MM.1S (cell line): ENCODE measurements around the gene ACAD11.

Experiments used
- DNase-seq: peaks from one replicate; pipeline ENCODE4 v3.0.0-alpha.2; 2015
- H2AFZ ChIP-seq: fragments of 300-600 bp; sonication (generic); 2 replicates; pipeline ENCODE4 v1.6.0; 2016; ENCODE audit warnings: antibody characterized with exemption, low read length
- H3F3A ChIP-seq: fragments of 300-600 bp; sonication (generic); 2 replicates; pipeline ENCODE4 v1.6.1; 2016; ENCODE audit warnings: mild to moderate bottlenecking, antibody characterized with exemption, low read length, moderate library complexity, mixed read lengths; ENCODE audit not compliant: insufficient read depth
- H3K27ac ChIP-seq: fragments of 300-600 bp; sonication (generic); 2 replicates; pipeline ENCODE4 v1.5.1; 2016; ENCODE audit warnings: mild to moderate bottlenecking, low read length
- H3K27me3 ChIP-seq: fragments of 300-600 bp; sonication (generic); replicated peaks from 2 replicates; pipeline ENCODE4 v1.6.0; 2016; ENCODE audit warnings: low read length; ENCODE audit not compliant: insufficient read depth
- H3K36me3 ChIP-seq: fragments of 300-600 bp; sonication (generic); replicated peaks from 2 replicates; pipeline ENCODE4 v1.6.1; 2016; ENCODE audit warnings: mild to moderate bottlenecking, low read length, mixed read lengths; ENCODE audit not compliant: insufficient read depth
- H3K4me1 ChIP-seq: fragments of 300-600 bp; sonication (generic); 2 replicates; pipeline ENCODE4 v1.6.1; 2016; ENCODE audit warnings: low read length, mixed read lengths
- H3K4me2 ChIP-seq: fragments of 300-600 bp; sonication (generic); 2 replicates; pipeline ENCODE4 v1.6.0; 2016; ENCODE audit warnings: low read depth, low read length
- H3K4me3 ChIP-seq: fragments of 300-600 bp; sonication (generic); 2 replicates; pipeline ENCODE4 v1.5.1; 2016; ENCODE audit warnings: low read length, mixed read lengths
- H3K79me2 ChIP-seq: fragments of 300-600 bp; sonication (generic); 2 replicates; pipeline ENCODE4 v1.6.1; 2016; ENCODE audit warnings: mixed run types, low read length, mixed read lengths
- H3K9ac ChIP-seq: fragments of 300-600 bp; sonication (generic); 2 replicates; pipeline ENCODE4 v1.6.1; 2016; ENCODE audit warnings: low read length, mixed read lengths
- H3K9me2 ChIP-seq: fragments of 300-600 bp; sonication (generic); replicated peaks from 2 replicates; pipeline ENCODE4 v1.6.1; 2016; ENCODE audit warnings: mild to moderate bottlenecking, low read length, mixed read lengths; ENCODE audit not compliant: insufficient read depth
- H3K9me3 ChIP-seq: fragments of 300-600 bp; sonication (generic); replicated peaks from 2 replicates; pipeline ENCODE4 v1.6.1; 2016; ENCODE audit warnings: mild to moderate bottlenecking, low read length, mixed read lengths; ENCODE audit not compliant: insufficient read depth
- H4K20me1 ChIP-seq: fragments of 300-600 bp; sonication (generic); 2 replicates; pipeline ENCODE4 v1.6.1; 2016; ENCODE audit warnings: mild to moderate bottlenecking, low read length, moderate library complexity, mixed read lengths; ENCODE audit not compliant: insufficient read depth
- EZH2 ChIP-seq: fragments of 300-600 bp; sonication (generic); optimal IDR thresholded peaks from 2 replicates; pipeline ENCODE3; 2017; ENCODE audit warnings: low read depth, mild to moderate bottlenecking, antibody characterized with exemption, low read length, mixed read lengths
- EZH2phosphoT487 ChIP-seq: fragments of 300-600 bp; sonication (generic); IDR thresholded peaks from 2 replicates; pipeline ENCODE4 v1.6.1; 2018; ENCODE audit warnings: antibody characterized with exemption, low read length
- TF ChIP-seq, protein P1 (sequence below): fragments of 300-600 bp; sonication (generic); IDR thresholded peaks from 2 replicates; pipeline ENCODE4 v1.5.1; 2016; ENCODE audit warnings: antibody characterized with exemption, low read length, mixed read lengths

Gene ACAD11

DNA sequence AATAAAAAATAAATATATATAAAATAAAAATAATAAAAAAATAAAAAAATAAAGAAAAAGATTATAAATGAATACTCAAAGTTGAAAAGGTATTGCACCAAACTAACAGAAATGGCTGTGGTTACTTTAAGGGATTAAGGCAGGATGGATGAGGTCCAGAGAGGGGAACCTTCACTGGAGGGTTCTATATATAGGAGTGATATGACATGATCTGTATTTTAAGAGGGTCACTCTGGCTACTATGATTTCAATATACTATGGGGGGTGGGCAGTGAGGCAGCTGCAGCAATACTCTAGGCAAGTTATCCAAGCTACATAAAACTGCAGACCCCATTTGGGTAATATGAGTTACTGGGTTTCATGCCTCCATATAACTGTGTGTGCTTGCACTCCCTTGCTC lies 24.6 kb downstream of the ACAD11 start:
- DNase-seq = no peak
- no peak overlapping the region for H3K27ac ChIP-seq
- H4K20me1 ChIP-seq = no peaks in the 10 kb centered on the region
- no peaks in the 10 kb centered on the region for H3K9me3 ChIP-seq
- 0 out of 2 replicates have a peak, but pooled peaks cover under 1% of the 10 kb centered on the region for H3K4me1 ChIP-seq
- H2AFZ ChIP-seq = no peak overlapping the region
- no peaks in the 10 kb centered on the region for H3K27me3 ChIP-seq
- H3K9me2 ChIP-seq = no peaks in the 10 kb centered on the region
- H3K4me2 ChIP-seq = no peak overlapping the region
- H3K79me2 ChIP-seq = no peaks in the 10 kb centered on the region
- no peak overlapping the region for H3K4me3 ChIP-seq
- no peak overlapping the region for H3K9ac ChIP-seq
- no peaks in the 10 kb centered on the region for H3K36me3 ChIP-seq
- H3F3A ChIP-seq = no peaks in the 10 kb centered on the region
- TF ChIP-seq EZH2phosphoT487 = no peak

DNA sequence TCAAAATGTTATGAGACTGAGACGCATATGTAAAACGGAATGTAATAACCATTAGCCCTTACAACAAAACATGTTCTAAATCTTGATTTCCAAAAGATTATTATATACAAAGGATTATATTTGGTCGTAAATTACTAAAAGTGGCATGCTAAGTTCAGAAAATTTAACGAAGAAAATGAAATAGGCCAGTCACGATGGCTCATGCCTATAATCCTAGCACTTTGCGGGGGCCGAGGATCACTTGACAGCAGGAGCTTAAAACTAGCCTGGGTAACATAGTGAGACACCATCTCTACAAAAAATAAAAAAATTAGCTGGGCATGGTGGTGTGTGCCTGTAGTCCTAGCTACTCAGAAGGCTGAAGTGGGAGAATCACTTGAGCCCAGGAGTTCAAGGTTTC lies 29.0 kb downstream of the ACAD11 start:
- Histone ChIP-seq H3K36me3 (no peaks in the 10 kb centered on the region), H3K4me1 (peaks cover 17% of the 10 kb centered on the region), H4K20me1 (no peaks in the 10 kb centered on the region), H2AFZ (no peak overlapping the region), H3K27ac (no peak overlapping the region), H3K9me2 (no peaks in the 10 kb centered on the region), H3K9me3 (no peaks in the 10 kb centered on the region), H3K9ac (no peak overlapping the region), H3K4me2 (no peak overlapping the region), H3K4me3 (no peak overlapping the region), H3K27me3 (no peaks in the 10 kb centered on the region), H3F3A (no peaks in the 10 kb centered on the region; the same call in 1 of the 2 replicates), H3K79me2 (no peaks in the 10 kb centered on the region)
- TF ChIP-seq EZH2phosphoT487 = no peak
- TF ChIP-seq, protein P1, sequence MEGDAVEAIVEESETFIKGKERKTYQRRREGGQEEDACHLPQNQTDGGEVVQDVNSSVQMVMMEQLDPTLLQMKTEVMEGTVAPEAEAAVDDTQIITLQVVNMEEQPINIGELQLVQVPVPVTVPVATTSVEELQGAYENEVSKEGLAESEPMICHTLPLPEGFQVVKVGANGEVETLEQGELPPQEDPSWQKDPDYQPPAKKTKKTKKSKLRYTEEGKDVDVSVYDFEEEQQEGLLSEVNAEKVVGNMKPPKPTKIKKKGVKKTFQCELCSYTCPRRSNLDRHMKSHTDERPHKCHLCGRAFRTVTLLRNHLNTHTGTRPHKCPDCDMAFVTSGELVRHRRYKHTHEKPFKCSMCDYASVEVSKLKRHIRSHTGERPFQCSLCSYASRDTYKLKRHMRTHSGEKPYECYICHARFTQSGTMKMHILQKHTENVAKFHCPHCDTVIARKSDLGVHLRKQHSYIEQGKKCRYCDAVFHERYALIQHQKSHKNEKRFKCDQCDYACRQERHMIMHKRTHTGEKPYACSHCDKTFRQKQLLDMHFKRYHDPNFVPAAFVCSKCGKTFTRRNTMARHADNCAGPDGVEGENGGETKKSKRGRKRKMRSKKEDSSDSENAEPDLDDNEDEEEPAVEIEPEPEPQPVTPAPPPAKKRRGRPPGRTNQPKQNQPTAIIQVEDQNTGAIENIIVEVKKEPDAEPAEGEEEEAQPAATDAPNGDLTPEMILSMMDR = no peak
- no peak for TF ChIP-seq EZH2
- DNase-seq = no peak

DNA sequence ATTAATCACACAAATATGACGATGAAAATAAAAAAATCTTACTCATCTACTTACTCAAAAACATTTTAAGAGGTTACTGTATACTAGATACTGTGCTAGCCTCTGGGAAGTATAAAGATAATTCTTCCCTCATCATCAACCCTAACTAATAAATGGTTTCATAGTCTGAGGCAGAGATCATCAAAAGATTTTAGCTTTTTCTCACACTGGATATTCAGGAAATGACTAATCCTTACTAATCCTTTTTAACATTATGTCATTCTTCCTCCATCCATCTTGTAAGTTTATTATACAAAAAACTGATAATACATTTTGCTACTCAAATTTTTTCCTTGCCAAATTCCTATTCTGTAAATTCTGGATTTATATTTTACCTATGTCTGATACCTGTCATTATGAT lies 29.7 kb downstream of the ACAD11 start:
- Histone ChIP-seq H3K4me2 (no peak overlapping the region), H3K9ac (no peak overlapping the region), H3K9me3 (no peaks in the 10 kb centered on the region), H3K9me2 (no peaks in the 10 kb centered on the region), H3K4me1 (peaks cover 19% of the 10 kb centered on the region), H3K79me2 (no peaks in the 10 kb centered on the region), H3K4me3 (no peak overlapping the region), H2AFZ (no peak overlapping the region), H3K36me3 (no peaks in the 10 kb centered on the region), H3K27me3 (no peaks in the 10 kb centered on the region), H4K20me1 (no peaks in the 10 kb centered on the region), H3K27ac (no peak overlapping the region), H3F3A (no peaks in the 10 kb centered on the region; the same call in 1 of the 2 replicates)
- no peak for DNase-seq
- TF ChIP-seq EZH2 = no peak
- TF ChIP-seq EZH2phosphoT487 = no peak
- TF ChIP-seq, protein P1 = no peak

DNA sequence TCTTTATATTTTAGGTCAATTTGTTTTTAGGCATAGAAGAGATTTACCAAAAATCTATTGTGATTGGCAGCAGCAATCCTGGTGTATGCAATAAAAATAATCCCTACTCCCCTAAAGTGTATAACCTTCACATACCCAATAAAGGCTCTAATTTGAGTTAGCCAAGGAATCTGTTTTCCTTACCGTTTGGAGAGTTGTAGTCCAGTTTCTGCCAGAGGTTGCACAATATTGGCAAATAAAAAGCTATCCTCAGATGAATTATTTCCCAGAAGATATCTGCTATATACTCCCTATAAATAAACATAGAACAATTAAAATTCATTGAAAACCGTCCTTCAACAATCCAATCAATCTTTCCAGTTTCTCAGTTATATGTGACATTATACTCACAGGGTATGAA lies 31.5 kb downstream of the ACAD11 start:
- H3K27ac ChIP-seq = no peak overlapping the region
- H3K4me1 ChIP-seq = peaks cover 21% of the 10 kb centered on the region
- no peak for TF ChIP-seq EZH2
- TF ChIP-seq, protein P1 = no peak
- no peak for TF ChIP-seq EZH2phosphoT487

More for the DNA sequence above, 31.5 kb downstream of the ACAD11 start:
- Histone ChIP-seq H3K9me3 (no peaks in the 10 kb centered on the region), H3K36me3 (no peaks in the 10 kb centered on the region), H3K9ac (no peak overlapping the region), H3K27me3 (no peaks in the 10 kb centered on the region), H3K4me2 (no peak overlapping the region), H4K20me1 (no peaks in the 10 kb centered on the region), H3K9me2 (no peaks in the 10 kb centered on the region), H3K4me3 (no peak overlapping the region), H2AFZ (no peak overlapping the region), H3F3A (no peaks in the 10 kb centered on the region; the same call in 1 of the 2 replicates), H3K79me2 (no peaks in the 10 kb centered on the region)
- no peak for DNase-seq
